Activated T-cell treated with anti-CD3 and anti-CD28 coated beads, Interleukin-2, amount 50 U/mL, for 4 hours (primary cell): ENCODE measurements around the gene ZNF337. TPM values are rescaled to one million over a fixed set of nuclear protein-coding genes. Genes with fewer than 3 reads are reported as not detected.

ENCODE experiments used
- ATAC-seq, 2 donors: fragments of 200-7000 bp; cut with Tn5 transposase; one replicate each; pipeline ENCODE4 v1.10.0; 2021
- DNase-seq: peaks from one replicate; pipeline ENCODE4 v3.0.0-alpha.2; 2020
- H3K27me3 Mint-ChIP-seq: one replicate; pipeline ENCODE4 v1.8.0; 2021; ENCODE audit warnings: low read depth, mixed read lengths
- H3K36me3 Mint-ChIP-seq: one replicate; pipeline ENCODE4 v1.8.0; 2022; ENCODE audit warnings: mixed read lengths; ENCODE audit not compliant: insufficient read depth
- H3K4me1 Mint-ChIP-seq: one replicate; pipeline ENCODE4 v1.8.0; 2021; ENCODE audit warnings: low read depth, mixed read lengths
- H3K4me3 Mint-ChIP-seq: one replicate; pipeline ENCODE4 v1.8.0; 2021; ENCODE audit warnings: mild to moderate bottlenecking, moderate library complexity, mixed read lengths
- H3K9me3 Mint-ChIP-seq: one replicate; pipeline ENCODE4 v1.8.0; 2021; ENCODE audit warnings: mixed read lengths
- total RNA-seq, 3 donors: library from RNA; stranded (reverse); gene quantifications; one replicate each; pipeline ENCODE4 v1.2.1, GENCODE V29; 2021

Gene ZNF337
- total RNA-seq, 3 donors from 2014 or later: 7.5 to 7.6 (median 7.6) TPM

DNA sequence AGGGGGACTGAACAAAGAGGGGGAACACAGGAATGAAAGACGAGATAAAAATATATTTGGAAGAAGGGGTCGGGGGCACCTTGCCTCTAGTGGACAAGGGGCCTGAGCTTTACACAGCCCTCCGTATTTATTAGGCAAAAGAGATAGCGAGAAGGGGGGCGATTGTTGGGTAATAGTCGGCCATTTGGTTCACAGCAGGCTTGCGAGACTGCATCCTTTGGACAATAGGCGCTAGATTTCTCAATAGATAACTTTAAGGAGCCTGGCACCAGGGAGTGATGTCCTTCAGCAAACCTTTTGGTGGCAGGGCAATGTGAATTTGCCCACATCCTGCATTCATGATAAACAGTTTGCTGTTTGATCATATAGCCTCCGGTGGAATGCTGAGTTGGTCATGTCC is 69.9 kb downstream of the ZNF337 start:
- ATAC-seq (no peak), DNase-seq (no peak)
- Mint-ChIP-seq H3K36me3 (peaks cover 3% of the 10 kb centered on the region), H3K9me3 (peaks cover 6% of the 10 kb centered on the region), H3K4me1 (peaks cover 20% of the 10 kb centered on the region), H3K4me3 (no peak overlapping the region), H3K27me3 (no peaks in the 10 kb centered on the region)

DNA sequence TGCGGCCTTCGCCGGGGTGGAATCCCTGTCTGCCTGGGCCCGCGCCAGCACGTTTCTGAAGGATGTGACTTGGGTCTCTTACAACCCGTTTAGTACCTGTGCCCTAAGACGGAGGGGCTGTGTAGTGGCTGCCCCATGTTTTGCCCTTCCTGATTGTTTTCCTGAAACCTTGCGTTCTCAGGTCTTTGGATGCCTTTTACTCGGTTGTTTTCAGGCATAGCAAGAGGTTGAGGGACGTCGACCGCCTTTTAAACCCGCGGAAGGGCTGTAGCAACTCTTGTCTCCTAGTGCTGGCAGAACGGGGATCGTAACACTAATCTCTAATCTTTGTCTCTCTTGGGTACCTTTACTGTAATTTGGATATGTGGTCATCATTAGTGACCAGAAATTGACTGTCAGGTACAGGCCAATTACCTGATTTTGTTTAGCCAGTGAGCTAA is 72.1 kb downstream of the ZNF337 start:
- H3K4me3 Mint-ChIP-seq: peak overlapping the region; percentile 92
- no peaks in the 10 kb centered on the region for H3K27me3 Mint-ChIP-seq
- no peak for DNase-seq
- ATAC-seq: no peak
- H3K9me3 Mint-ChIP-seq: peaks cover 6% of the 10 kb centered on the region
- peaks cover 20% of the 10 kb centered on the region for H3K4me1 Mint-ChIP-seq
- peaks cover 2% of the 10 kb centered on the region for H3K36me3 Mint-ChIP-seq

Other genes with a start within 250 kb of the ZNF337 start
- gene NINL, start 111.3 kb downstream of the ZNF337 start, total RNA-seq: under 1 TPM; 0.61 to 0.71 (median 0.66) TPM
- gene NANP, start 72.8 kb downstream of the ZNF337 start, total RNA-seq: 1 to 10 TPM; 6.7 to 7.8 (median 7.5) TPM